HepG2 (cell line): ENCODE measurements around the gene MRPL14. TPM values are rescaled to one million over a fixed set of nuclear protein-coding genes. Genes with fewer than 3 reads are reported as not detected.

Experiments used
- ATAC-seq: fragments of 200-7000 bp; cut with Tn5 transposase; 3 replicates; pipeline ENCODE4 v1.9.1; 2020; ENCODE audit warnings: mild to moderate bottlenecking, moderate library complexity
- BruUV-seq: library from RNA; stranded (reverse); fragments of 400-500 nt; replicated peaks from 2 replicates; lab custom pipeline; 2021; lab: Mats Ljungman, UMichigan
- CTCF ChIA-PET: fragments of 300-600 bp; formaldehyde crosslinking; extraction: SDS; loops from one replicate; lab custom pipeline; 2021; ENCODE audit warnings: low total read pairs, inconsistent platforms, low intra/inter-chr PET ratio; lab: Yijun Ruan, JAX
- POLR2A ChIA-PET: fragments of 350-600 bp; sonication (Branson Sonifier 250); formaldehyde crosslinking; loops from one replicate; lab custom pipeline; 2020; ENCODE audit warnings: antibody characterized with exemption, inconsistent platforms; lab: Yijun Ruan, JAX
- DNase-seq: peaks from one replicate; pipeline ENCODE4 v3.0.0-alpha.2; 2015; ENCODE audit warnings: low spot score
- FAIRE-seq: peaks from 3 replicates; lab custom pipeline; 2011; peaks lifted over from hg19 to GRCh38; lab: Jason Lieb, UNC
- H2AFZ ChIP-seq: one replicate; pipeline ENCODE4 v1.6.1; 2011; ENCODE audit warnings: low read length, inconsistent platforms
- H3K27ac ChIP-seq: fragments of 300-600 bp; 3 replicates; pipeline ENCODE4 v1.8.0; 2011; ENCODE audit warnings: mixed run types, mild to moderate bottlenecking, mixed read lengths, low read length, inconsistent platforms; ENCODE audit not compliant: insufficient read depth; ENCODE audit errors: extremely low read length
- H3K27me3 ChIP-seq, 2 experiments: fragments of 200-600 bp in 1 of 2; 2 replicates in 1 of 2; 3 replicates in 1 of 2; pipeline versions ENCODE4 v1.6.0 to v1.8.0; 2011; ENCODE audit warnings: low read length in 2 of 2, mild to moderate bottlenecking in 2 of 2, moderate library complexity in 2 of 2, inconsistent platforms in 1 of 2; ENCODE audit not compliant: insufficient read depth in 2 of 2, control insufficient read depth in 1 of 2
- H3K36me3 ChIP-seq, 2 experiments: fragments of 200-600 bp in 1 of 2; replicated peaks in 1 of 2; 2 replicates in 1 of 2; 3 replicates in 1 of 2; pipeline versions ENCODE4 v1.5.1 to v1.8.0; 2011; ENCODE audit warnings: low read length in 2 of 2, inconsistent platforms in 1 of 2; ENCODE audit not compliant: insufficient read depth in 2 of 2, control insufficient read depth in 1 of 2
- H3K4me1 ChIP-seq: 2 replicates; pipeline ENCODE4 v1.5.1; 2012; ENCODE audit warnings: low read length, inconsistent platforms; ENCODE audit not compliant: insufficient read depth
- H3K4me2 ChIP-seq: 2 replicates; pipeline ENCODE4 v1.6.0; 2011; ENCODE audit warnings: low read depth, low read length, inconsistent platforms
- H3K4me3 ChIP-seq, 3 experiments: fragments of 200-600 bp in 1 of 3; sonication (generic), shearing (Covaris generic) in 1 of 3; replicated peaks in 1 of 3; 2 replicates each; pipeline ENCODE4 v1.5.1; 2011 to 2016; ENCODE audit warnings: low read length in 3 of 3, inconsistent platforms in 2 of 3, low read depth in 2 of 3, mild to moderate bottlenecking in 2 of 3, control low read depth in 1 of 3, mixed read lengths in 1 of 3; ENCODE audit not compliant: insufficient read depth in 1 of 3
- H3K79me2 ChIP-seq: one replicate; pipeline ENCODE4 v1.6.1; 2011; ENCODE audit warnings: low read length, inconsistent platforms; ENCODE audit not compliant: insufficient read depth
- H3K9ac ChIP-seq: 2 replicates; pipeline ENCODE4 v1.6.0; 2011; ENCODE audit warnings: mild to moderate bottlenecking, low read depth, low read length, inconsistent platforms; ENCODE audit not compliant: insufficient read depth
- H3K9me3 ChIP-seq: 2 replicates; pipeline ENCODE4 v1.5.1; 2012; ENCODE audit warnings: mild to moderate bottlenecking, low read length
- H4K20me1 ChIP-seq: 2 replicates; pipeline ENCODE4 v1.6.0; 2011; ENCODE audit warnings: inconsistent platforms, mild to moderate bottlenecking, low read length, moderate library complexity; ENCODE audit not compliant: insufficient read depth
- MIER3 ChIP-seq: IDR thresholded peaks from 2 replicates; pipeline ENCODE4 v1.6.1; 2016; ENCODE audit warnings: missing compliant biosample characterization, borderline replicate concordance
- RARA ChIP-seq: IDR thresholded peaks from 2 replicates; pipeline ENCODE4 v1.6.1; 2016; ENCODE audit warnings: missing genetic modification reagents, missing compliant biosample characterization
- SAP130 ChIP-seq: IDR thresholded peaks from 2 replicates; pipeline ENCODE4 v1.6.1; 2016; ENCODE audit warnings: low read depth
- TBX2 ChIP-seq: sonication (generic); formaldehyde crosslinking; IDR thresholded peaks from 2 replicates; pipeline ENCODE4 v1.5.0; 2020; ENCODE audit warnings: missing genetic modification reagents, mild to moderate bottlenecking, borderline replicate concordance
- ZBTB42 ChIP-seq: sonication (generic); formaldehyde crosslinking; IDR thresholded peaks from 2 replicates; pipeline ENCODE4 v1.5.0; 2020; ENCODE audit warnings: mild to moderate bottlenecking, missing genetic modification reagents
- ZC3H13 ChIP-seq: sonication (generic); formaldehyde crosslinking; IDR thresholded peaks from 2 replicates; pipeline ENCODE4 v1.8.1; 2023; ENCODE audit warnings: mild to moderate bottlenecking, missing genetic modification reagents, moderate library complexity
- ZNF121 ChIP-seq: sonication (generic); formaldehyde crosslinking; IDR thresholded peaks from 2 replicates; pipeline ENCODE4 v1.5.0; 2020; ENCODE audit warnings: mild to moderate bottlenecking, missing genetic modification reagents
- ZNF414 ChIP-seq: sonication (generic); formaldehyde crosslinking; IDR thresholded peaks from 2 replicates; pipeline ENCODE4 v1.5.0; 2020; ENCODE audit warnings: missing genetic modification reagents
- ZNF629 ChIP-seq: sonication (generic); formaldehyde crosslinking; conservative IDR thresholded peaks from 2 replicates; pipeline ENCODE4 v1.5.0; 2020; ENCODE audit warnings: missing genetic modification reagents
- ZNF709 ChIP-seq: sonication (generic); formaldehyde crosslinking; IDR thresholded peaks from 2 replicates; pipeline ENCODE4 v1.5.0; 2020; ENCODE audit warnings: mild to moderate bottlenecking, missing genetic modification reagents
- ZNF766 ChIP-seq: sonication (generic); formaldehyde crosslinking; IDR thresholded peaks from 2 replicates; pipeline ENCODE4 v1.5.0; 2020; ENCODE audit warnings: missing genetic modification reagents, borderline replicate concordance
- ZNF883 ChIP-seq: sonication (generic); formaldehyde crosslinking; IDR thresholded peaks from 2 replicates; pipeline ENCODE4 v1.5.1; 2020; ENCODE audit warnings: mild to moderate bottlenecking, missing genetic modification reagents; ENCODE audit errors: not compliant biosample characterization
- ZNF891 ChIP-seq: sonication (generic); formaldehyde crosslinking; IDR thresholded peaks from 2 replicates; pipeline ENCODE4 v1.5.0; 2020; ENCODE audit warnings: mild to moderate bottlenecking, missing genetic modification reagents
- WGBS: methylation state at CpG from one replicate; pipeline ENCODE4 v1.1.6; 2017; ENCODE audit warnings: low lambda C conversion rate; 5-methylcytosine and 5-hydroxymethylcytosine counted together
- in situ Hi-C: cut with HindIII; loops from 2 replicates; pipeline ENCODE4 v1.10.0; 2017; ENCODE audit warnings: low pct_unique_long_range_greater_than_20kb; ENCODE audit not compliant: extremely low pct_ligation_motif_present
- intact Hi-C: fragments of 100-400 bp; cut with micrococcal nuclease; formaldehyde crosslinking; loops from one replicate; pipeline ENCODE4 v1.10.0; 2022; ENCODE audit not compliant: unreplicated experiment
- polyA plus RNA-seq, 8 experiments: library from polyadenylated mRNA; depleted of rRNA in 3 of 8; stranded (reverse) in 7 of 8; unstranded in 1 of 8; fragments of >200 nt; fragmentation: Illumina TruSeq in 4 of 8; extraction: Trizol in 4 of 8; gene quantifications; 2 replicates each; pipeline versions ENCODE4 v1.2.1 to v1.2.3, GENCODE V29; 2011 to 2016; ENCODE audit warnings: low read depth in 4 of 8, missing spikeins in 1 of 8, mixed read lengths in 1 of 8; ENCODE audit not compliant: insufficient read depth in 1 of 8
- total RNA-seq, 5 experiments: library from RNA; depleted of rRNA; stranded (reverse); fragments of >200 nt; fragmentation: Illumina TruSeq; extraction: Trizol; gene quantifications; 2 replicates each; pipeline ENCODE4 v1.2.3, GENCODE V29; 2016; ENCODE audit warnings: low read depth in 1 of 5
- TF ChIP-seq, protein P1 (sequence below): sonication (generic); formaldehyde crosslinking; IDR thresholded peaks from 2 replicates; pipeline ENCODE4 v1.4.0; 2020; ENCODE audit warnings: missing genetic modification reagents

MRPL14 gene
- total and polyA plus RNA-seq, 2 of the 13 experiments (the other 11 are each of a cell fraction or from before 2014, with no cell fraction given), result 157 to 178 TPM

DNA sequence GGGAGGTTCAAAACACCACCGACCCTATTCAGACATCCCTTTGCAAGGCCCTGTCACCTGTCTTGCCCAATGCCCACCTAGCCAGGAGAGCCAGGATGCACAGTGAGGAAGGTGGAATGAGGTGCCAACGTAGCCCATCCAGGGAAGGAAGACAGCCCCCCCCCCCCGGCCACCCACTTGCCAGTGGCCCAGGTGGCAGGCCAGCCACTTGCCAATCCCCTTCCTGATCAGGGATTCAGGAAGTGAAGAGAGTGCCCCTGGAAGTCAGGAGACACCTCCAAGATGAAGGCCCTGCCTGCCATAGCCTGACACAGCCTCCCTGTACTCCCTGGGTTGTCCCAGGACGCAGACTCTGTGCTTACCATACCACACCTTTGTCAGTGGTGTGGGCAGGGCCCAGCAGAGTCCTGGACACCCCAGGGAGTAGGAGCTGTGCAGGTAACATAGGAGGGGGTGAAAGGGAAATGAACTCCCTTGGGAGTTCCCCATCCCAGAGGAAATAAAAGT, 54.7 kb downstream of the MRPL14 start (continued):
- TF ChIP-seq TBX2 (peak; percentile 21), SAP130 (CRISPR knock-in tag) (0 out of 2 replicates have a peak, but pooled peaks have one; percentile 8), ZNF766 (CRISPR knock-in tag) (0 out of 2 replicates have a peak, but pooled peaks have one; percentile 11), ZC3H13 (CRISPR knock-in tag) (0 out of 2 replicates have a peak, but pooled peaks have one; percentile 56)

DNA sequence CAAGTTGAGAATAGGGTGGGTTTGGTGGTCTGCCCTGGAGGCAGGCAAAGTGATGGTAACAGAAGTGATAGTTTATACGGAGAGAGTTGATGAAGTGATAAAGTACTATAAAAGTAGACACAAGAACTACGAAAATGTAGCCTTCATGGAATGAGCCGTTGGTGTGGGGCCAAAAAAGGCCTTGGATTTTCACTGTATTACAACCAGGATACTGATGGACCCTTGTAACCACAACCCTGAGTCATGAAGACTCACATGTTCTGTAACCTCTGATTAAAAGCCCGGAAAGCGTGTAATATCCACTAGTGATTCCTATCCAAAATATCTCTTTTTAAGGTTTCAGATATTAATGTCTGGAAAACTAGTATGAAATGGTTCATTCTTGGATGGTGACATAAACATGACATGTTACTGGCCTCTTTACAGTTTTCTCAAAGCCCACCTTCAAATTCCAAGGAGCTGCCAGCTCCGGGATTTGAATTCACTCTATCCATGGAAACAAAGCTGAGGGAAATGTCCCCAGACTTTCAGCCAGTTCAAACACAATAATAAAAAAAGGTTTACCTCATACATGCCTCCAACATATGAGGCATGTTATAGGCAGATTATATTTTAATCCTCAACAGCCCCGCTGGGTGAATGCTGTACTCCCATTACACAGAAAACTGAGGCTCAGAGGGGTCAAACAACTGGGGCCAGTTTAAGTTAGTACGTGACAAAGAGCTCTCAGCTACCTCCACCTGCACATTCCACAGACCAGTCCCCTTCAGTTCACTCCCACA, 55.4 kb downstream of the MRPL14 start:
- CTCF ChIA-PET, result no interaction called here
- POLR2A ChIA-PET, result interaction anchor here (3.3 kb wide), 1 partner anchor 301 kb away, joined by 15 read pairs; the partner anchor contains the start of gene VEGFA
- no peak for FAIRE-seq
- Histone ChIP-seq H3K4me2 (peak overlapping the region; percentile 95), H3K27me3 (peaks cover 2 to 6% of the 10 kb centered on the region in 2 experiments; a peak in 2 of 5 replicates), H3K9me3 (no peaks in the 10 kb centered on the region), H4K20me1 (no peaks in the 10 kb centered on the region), H2AFZ (no peak overlapping the region), H3K4me3 (peak overlapping the region in 1 of 3 experiments; percentile 82; a peak in 1 of 6 replicates), H3K79me2 (no peaks in the 10 kb centered on the region), H3K27ac (no peak overlapping the region), H3K4me1 (peaks cover 82% of the 10 kb centered on the region), H3K9ac (0 out of 2 replicates have a peak overlapping the region, but pooled peaks have one; percentile 68), H3K36me3 (no peaks in the 10 kb centered on the region)
- TF ChIP-seq MIER3 (no peak), ZNF883 (CRISPR knock-in tag) (no peak), ZNF709 (CRISPR knock-in tag) (peak; percentile 3; the same call in 1 of the 2 replicates), ZNF891 (CRISPR knock-in tag) (no peak), ZBTB42 (no peak), ZNF121 (CRISPR knock-in tag) (peak; percentile 82), ZNF629 (CRISPR knock-in tag) (peak; percentile 89), ZNF414 (CRISPR knock-in tag) (0 out of 2 replicates have a peak, but pooled peaks have one; percentile 13), RARA (CRISPR knock-in tag) (no peak)
- TF ChIP-seq, protein P1, sequence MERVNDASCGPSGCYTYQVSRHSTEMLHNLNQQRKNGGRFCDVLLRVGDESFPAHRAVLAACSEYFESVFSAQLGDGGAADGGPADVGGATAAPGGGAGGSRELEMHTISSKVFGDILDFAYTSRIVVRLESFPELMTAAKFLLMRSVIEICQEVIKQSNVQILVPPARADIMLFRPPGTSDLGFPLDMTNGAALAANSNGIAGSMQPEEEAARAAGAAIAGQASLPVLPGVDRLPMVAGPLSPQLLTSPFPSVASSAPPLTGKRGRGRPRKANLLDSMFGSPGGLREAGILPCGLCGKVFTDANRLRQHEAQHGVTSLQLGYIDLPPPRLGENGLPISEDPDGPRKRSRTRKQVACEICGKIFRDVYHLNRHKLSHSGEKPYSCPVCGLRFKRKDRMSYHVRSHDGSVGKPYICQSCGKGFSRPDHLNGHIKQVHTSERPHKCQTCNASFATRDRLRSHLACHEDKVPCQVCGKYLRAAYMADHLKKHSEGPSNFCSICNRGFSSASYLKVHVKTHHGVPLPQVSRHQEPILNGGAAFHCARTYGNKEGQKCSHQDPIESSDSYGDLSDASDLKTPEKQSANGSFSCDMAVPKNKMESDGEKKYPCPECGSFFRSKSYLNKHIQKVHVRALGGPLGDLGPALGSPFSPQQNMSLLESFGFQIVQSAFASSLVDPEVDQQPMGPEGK, result no peak
- in situ Hi-C loops (loop anchor here (10.0 kb wide), 1 partner anchor 117 kb away; no protein-coding TSS in a partner anchor), intact Hi-C loops (loop anchor here (5.0 kb wide), 1 partner anchor 70 kb away; no protein-coding TSS in a partner anchor)
- no peak for DNase-seq
- BruUV-seq, result no TSS peak
- no peak for ATAC-seq
- WGBS, result 95% methylated on average over 8 of the region's 8 CpGs
